HG03108 (cell line): ENCODE measurements around the gene UBE2F.

Source experiments
- ATAC-seq: cut with Tn5 transposase; IDR thresholded peaks from one replicate; pipeline ENCODE4 v1.9.1; 2021; ENCODE audit warnings: moderate library complexity; ENCODE audit not compliant: unreplicated experiment

Gene UBE2F

GRCh38 chr2:237966565-237967462 is at the start of gene UBE2F:
Gene UBE2F, plus strand, starts transcription at chr2:237967014. Its CDS starts 6,094 bp downstream, at chr2:237973108.
- peak; percentile 94 for ATAC-seq

- ATAC-seq: no peak
Observed at GRCh38 chr2:237917696-237918374, 49.0 kb upstream of the UBE2F start.

- no peak for ATAC-seq
Observed at GRCh38 chr2:237919593-237919992, 47.2 kb upstream of the UBE2F start.

- no peak for ATAC-seq
Observed at GRCh38 chr2:237920673-237921072, 46.1 kb upstream of the UBE2F start.

- ATAC-seq: no peak
Observed at GRCh38 chr2:237921967-237922492, 44.8 kb upstream of the UBE2F start.

- no peak for ATAC-seq
Observed at GRCh38 chr2:237922641-237923361, 44.0 kb upstream of the UBE2F start.

- no peak for ATAC-seq
Observed at GRCh38 chr2:237923481-237924163, 43.2 kb upstream of the UBE2F start.

- ATAC-seq: no peak
Observed at GRCh38 chr2:237924164-237924534, 42.7 kb upstream of the UBE2F start.

GRCh38 chr2:237927135-237927534 is 39.7 kb upstream of the UBE2F start:
- ATAC-seq: no peak

- ATAC-seq: no peak
Observed at GRCh38 chr2:237927986-237928385, 38.8 kb upstream of the UBE2F start.

- ATAC-seq: no peak
Observed at GRCh38 chr2:237929979-237930378, 36.8 kb upstream of the UBE2F start.

GRCh38 chr2:237931205-237931721 is 35.6 kb upstream of the UBE2F start:
- ATAC-seq: no peak

GRCh38 chr2:237932731-237933131 is 34.1 kb upstream of the UBE2F start:
- no peak for ATAC-seq

- ATAC-seq: no peak
Observed at GRCh38 chr2:237934186-237934585, 32.6 kb upstream of the UBE2F start.

- no peak for ATAC-seq
Observed at GRCh38 chr2:237935740-237936452, 30.9 kb upstream of the UBE2F start.

GRCh38 chr2:237939251-237939650 is 27.6 kb upstream of the UBE2F start:
- no peak for ATAC-seq

GRCh38 chr2:237940828-237941227 is 26.0 kb upstream of the UBE2F start:
- no peak for ATAC-seq

- no peak for ATAC-seq
Observed at GRCh38 chr2:237941239-237941638, 25.6 kb upstream of the UBE2F start.

- ATAC-seq: no peak
Observed at GRCh38 chr2:237942513-237942899, 24.3 kb upstream of the UBE2F start.
